CD14-positive monocyte (primary cell): ENCODE data around the gene GLRX3. TPM values are rescaled to one million over a fixed set of nuclear protein-coding genes. Genes with fewer than 3 reads are reported as not detected.

ENCODE experiments used
- DNase-seq, 3 donors: peaks; one replicate each; pipeline ENCODE4 v3.0.0-alpha.2; 2011 to 2022
- H2AFZ ChIP-seq: 2 replicates; pipeline ENCODE4 v1.6.0; 2012; ENCODE audit warnings: mild to moderate bottlenecking, low read depth, low read length, inconsistent platforms; ENCODE audit not compliant: insufficient read depth, poor library complexity, severe bottlenecking
- H3K27ac ChIP-seq, 2 donors: 1 replicate in 1 of 2; 2 replicates in 1 of 2; pipeline ENCODE4 v1.5.1; 2012 to 2013; ENCODE audit warnings: low read length in 2 of 2, control low read depth in 1 of 2, inconsistent platforms in 1 of 2, low read depth in 1 of 2, mild to moderate bottlenecking in 1 of 2
- H3K27me3 ChIP-seq, 2 donors: one replicate each; pipeline versions ENCODE4 v1.6.0 to v1.6.1; 2011 to 2013; ENCODE audit warnings: low read length in 2 of 2; ENCODE audit not compliant: control insufficient read depth in 2 of 2, insufficient read depth in 2 of 2
- H3K36me3 ChIP-seq, 2 donors: replicated peaks in 1 of 2; 1 replicate in 1 of 2; 2 replicates in 1 of 2; pipeline versions ENCODE4 v1.5.1 to v1.6.1; 2012 to 2013; ENCODE audit warnings: low read length in 2 of 2, control low read depth in 1 of 2, inconsistent platforms in 1 of 2, mild to moderate bottlenecking in 1 of 2; ENCODE audit not compliant: insufficient read depth in 2 of 2, control insufficient read depth in 1 of 2
- H3K4me1 ChIP-seq, 2 donors: 1 replicate in 1 of 2; 2 replicates in 1 of 2; pipeline versions ENCODE4 v1.5.1 to v1.6.1; 2012 to 2013; ENCODE audit warnings: low read length in 2 of 2, control low read depth in 1 of 2, inconsistent platforms in 1 of 2, mild to moderate bottlenecking in 1 of 2, moderate library complexity in 1 of 2; ENCODE audit not compliant: insufficient read depth in 2 of 2, control insufficient read depth in 1 of 2
- H3K4me2 ChIP-seq: replicated peaks from 2 replicates; pipeline ENCODE3; 2012; ENCODE audit warnings: low read length, moderate library complexity, mild to moderate bottlenecking; ENCODE audit not compliant: poor library complexity, severe bottlenecking; ENCODE audit errors: extremely low read depth
- H3K4me3 ChIP-seq, 3 experiments: fragments of 200-600 bp in 1 of 3; sonication (generic) in 1 of 3; replicated peaks in 1 of 3; 1 replicate in 2 of 3; 2 replicates in 1 of 3; pipeline ENCODE4 v1.5.1; 2011 to 2013; ENCODE audit warnings: low read length in 3 of 3, mild to moderate bottlenecking in 3 of 3, control low read depth in 2 of 3, low read depth in 2 of 3, inconsistent platforms in 1 of 3, moderate library complexity in 1 of 3
- H3K79me2 ChIP-seq: 2 replicates; pipeline ENCODE4 v1.6.0; 2012; ENCODE audit warnings: mild to moderate bottlenecking, control low read depth, inconsistent platforms, low read length, moderate library complexity; ENCODE audit not compliant: insufficient read depth
- H3K9ac ChIP-seq: 2 replicates; pipeline ENCODE4 v1.6.0; 2017; ENCODE audit warnings: low read length, mild to moderate bottlenecking; ENCODE audit not compliant: insufficient read depth, poor library complexity, severe bottlenecking
- H3K9me3 ChIP-seq, 2 donors: replicated peaks in 1 of 2; 1 replicate in 1 of 2; 2 replicates in 1 of 2; pipeline versions ENCODE4 v1.5.1 to v1.6.1; 2012 to 2013; ENCODE audit warnings: low read length in 2 of 2, control low read depth in 1 of 2; ENCODE audit not compliant: control insufficient read depth in 1 of 2, insufficient read depth in 1 of 2
- H4K20me1 ChIP-seq: 2 replicates; pipeline ENCODE4 v1.6.0; 2012; ENCODE audit warnings: mild to moderate bottlenecking, low read length, control low read depth, moderate library complexity; ENCODE audit not compliant: insufficient read depth
- H3K27ac Mint-ChIP-seq, 7 donors: one replicate each; pipeline ENCODE4 v1.8.0; 2020; ENCODE audit warnings: mild to moderate bottlenecking in 7 of 7, mixed read lengths in 7 of 7, moderate library complexity in 6 of 7, inconsistent platforms in 2 of 7
- H3K27me3 Mint-ChIP-seq, 3 donors: one replicate each; pipeline ENCODE4 v1.8.0; 2021 to 2022; ENCODE audit warnings: low read depth in 3 of 3, mild to moderate bottlenecking in 3 of 3, mixed read lengths in 3 of 3, moderate library complexity in 3 of 3, inconsistent platforms in 1 of 3
- H3K36me3 Mint-ChIP-seq, 2 donors: one replicate each; pipeline ENCODE4 v1.8.0; 2020; ENCODE audit warnings: mixed read lengths in 2 of 2, inconsistent platforms in 1 of 2, mild to moderate bottlenecking in 1 of 2
- H3K4me1 Mint-ChIP-seq: one replicate; pipeline ENCODE4 v1.8.0; 2020; ENCODE audit warnings: mild to moderate bottlenecking, mixed read lengths
- H3K4me3 Mint-ChIP-seq, 2 donors: one replicate each; pipeline ENCODE4 v1.8.0; 2020; ENCODE audit warnings: mild to moderate bottlenecking in 2 of 2, mixed read lengths in 2 of 2, moderate library complexity in 1 of 2
- H3K9me3 Mint-ChIP-seq, 7 donors: one replicate each; pipeline ENCODE4 v1.8.0; 2020 to 2022; ENCODE audit warnings: mixed read lengths in 7 of 7, mild to moderate bottlenecking in 6 of 7, moderate library complexity in 6 of 7, inconsistent platforms in 2 of 7
- CTCF ChIP-seq: fragments of 200-600 bp; IDR thresholded peaks from one replicate; pipeline ENCODE4 v1.8.0; 2022; ENCODE audit warnings: antibody characterized with exemption, mild to moderate bottlenecking
- WGBS: methylation state at CpG from one replicate; pipeline ENCODE4 v1.1.5; 2013; ENCODE audit warnings: missing lambda C conversion rate; ENCODE audit not compliant: insufficient coverage; 5-methylcytosine and 5-hydroxymethylcytosine counted together
- intact Hi-C, 2 donors: fragments of 100-400 bp; cut with micrococcal nuclease; formaldehyde crosslinking; loops; one replicate each; pipeline versions ENCODE4 v1.15.0 to v1.15.1; 2023
- polyA plus RNA-seq, 3 donors: library from polyadenylated mRNA; depleted of rRNA in 1 of 3; unstranded in 2 of 3; stranded (reverse) in 1 of 3; fragments of 300-500 nt in 2 of 3; fragments of >200 nt in 1 of 3; fragmentation: Illumina TruSeq in 2 of 3; gene quantifications; 1 replicate in 2 of 3; 2 replicates in 1 of 3; pipeline ENCODE4 v1.2.3, GENCODE V29; 2012 to 2021

The GLRX3 gene
- polyA plus RNA-seq, 3 donors, result 25.3 to 94.1 (median 78.2) TPM

- Histone ChIP-seq H3K27me3 (no peaks in the 10 kb centered on the region), H3K36me3 (no peaks in the 10 kb centered on the region), H3K4me1 (no peaks in the 10 kb centered on the region), H3K4me3 (no peak overlapping the region), H3K79me2 (no peaks in the 10 kb centered on the region), H3K27ac (no peak overlapping the region), H3K9ac (no peak overlapping the region), H4K20me1 (no peaks in the 10 kb centered on the region), H2AFZ (no peak overlapping the region), H3K9me3 (peaks cover 10 to 20% of the 10 kb centered on the region in 2 donors), H3K4me2 (no peak overlapping the region)
- no peak for TF ChIP-seq CTCF
- intact Hi-C loops, result no loop called here
- WGBS, result no CpG with 5 or more reads among the region's 3 CpGs
- H3K36me3 Mint-ChIP-seq, result no peaks in the 10 kb centered on the region
- peaks cover 0 to 21% (median 11%) of the 10 kb centered on the region in 7 donors for H3K9me3 Mint-ChIP-seq
- H3K27ac Mint-ChIP-seq, result no peak overlapping the region
- DNase-seq, result no peak
- peaks cover 3 to 6% (median 4%) of the 10 kb centered on the region in 3 donors for H3K27me3 Mint-ChIP-seq
- no peak overlapping the region for H3K4me3 Mint-ChIP-seq
- no peaks in the 10 kb centered on the region for H3K4me1 Mint-ChIP-seq
Observed at GRCh38 chr10:130208807-130209206, 72.6 kb downstream of the GLRX3 start.

GRCh38 chr10:130212746-130213145 lies 76.6 kb downstream of the GLRX3 start:
- no peaks in the 10 kb centered on the region for H3K36me3 Mint-ChIP-seq
- Histone ChIP-seq H3K27ac (no peak overlapping the region), H3K4me3 (no peak overlapping the region), H4K20me1 (no peaks in the 10 kb centered on the region), H3K4me1 (no peaks in the 10 kb centered on the region), H3K36me3 (no peaks in the 10 kb centered on the region), H2AFZ (no peak overlapping the region), H3K27me3 (no peaks in the 10 kb centered on the region), H3K9me3 (peaks cover 17 to 38% of the 10 kb centered on the region in 2 donors), H3K4me2 (no peak overlapping the region), H3K9ac (no peak overlapping the region), H3K79me2 (no peaks in the 10 kb centered on the region)
- intact Hi-C loops, result no loop called here
- peaks cover 0 to 33% (median 27%) of the 10 kb centered on the region in 7 donors for H3K9me3 Mint-ChIP-seq
- DNase-seq, result no peak
- TF ChIP-seq CTCF, result no peak
- H3K4me3 Mint-ChIP-seq, result no peak overlapping the region
- H3K27me3 Mint-ChIP-seq, result peaks cover 6 to 7% (median 6%) of the 10 kb centered on the region in 3 donors
- 53% methylated on average over 3 of the region's 4 CpGs for WGBS
- H3K27ac Mint-ChIP-seq, result no peak overlapping the region
- no peaks in the 10 kb centered on the region for H3K4me1 Mint-ChIP-seq
